Activated naive CD8-positive, alpha-beta T cell (primary cell): ENCODE measurements around the gene PRKRA.

Experiments
- H3K27ac Mint-ChIP-seq: one replicate; pipeline ENCODE4 v1.8.0; 2021; ENCODE audit warnings: mixed read lengths
- H3K27me3 Mint-ChIP-seq: one replicate; pipeline ENCODE4 v1.8.0; 2021; ENCODE audit warnings: mixed read lengths
- H3K36me3 Mint-ChIP-seq: one replicate; pipeline ENCODE4 v1.8.0; 2021; ENCODE audit warnings: mixed read lengths
- H3K4me1 Mint-ChIP-seq: one replicate; pipeline ENCODE4 v1.8.0; 2021; ENCODE audit warnings: low read depth, mixed read lengths
- H3K4me3 Mint-ChIP-seq: one replicate; pipeline ENCODE4 v1.8.0; 2021; ENCODE audit warnings: mild to moderate bottlenecking, mixed read lengths
- H3K9me3 Mint-ChIP-seq: one replicate; pipeline ENCODE4 v1.8.0; 2021; ENCODE audit warnings: low read depth, mixed read lengths

PRKRA gene

DNA sequence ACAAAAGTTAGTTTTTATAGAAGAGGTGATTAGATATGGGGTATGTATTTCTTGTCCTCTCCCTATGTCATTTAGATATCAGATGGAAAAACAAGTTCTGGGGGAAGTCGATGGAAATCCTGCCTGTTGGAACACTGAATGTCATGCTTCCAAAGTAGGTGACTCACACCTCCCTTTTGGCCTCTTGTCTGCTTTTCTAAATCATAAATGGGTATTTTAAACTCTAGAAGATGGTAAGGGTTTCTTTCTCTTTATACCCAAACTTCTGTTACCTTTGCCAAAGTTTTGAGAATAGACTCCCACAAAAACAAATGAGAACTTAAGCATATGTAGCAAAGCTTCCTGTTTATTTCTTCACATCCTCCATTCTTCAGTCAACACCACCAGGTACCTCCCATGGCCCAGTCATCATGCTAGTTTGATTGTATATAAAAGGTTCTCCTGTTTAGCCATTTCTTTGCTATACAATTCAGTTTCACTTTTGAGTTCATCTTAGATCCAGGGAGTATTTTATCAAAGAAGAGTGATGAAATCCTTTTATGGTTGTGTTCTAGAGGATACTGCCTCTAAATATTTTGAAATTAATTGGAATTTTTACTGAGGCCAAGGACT lies 63.9 kb downstream of the PRKRA start:
- H3K4me1 Mint-ChIP-seq, result peaks cover 4% of the 10 kb centered on the region
- no peaks in the 10 kb centered on the region for H3K36me3 Mint-ChIP-seq
- no peak overlapping the region for H3K4me3 Mint-ChIP-seq
- H3K27ac Mint-ChIP-seq, result no peak overlapping the region
- H3K27me3 Mint-ChIP-seq, result peaks cover 5% of the 10 kb centered on the region
- H3K9me3 Mint-ChIP-seq, result no peaks in the 10 kb centered on the region

DNA sequence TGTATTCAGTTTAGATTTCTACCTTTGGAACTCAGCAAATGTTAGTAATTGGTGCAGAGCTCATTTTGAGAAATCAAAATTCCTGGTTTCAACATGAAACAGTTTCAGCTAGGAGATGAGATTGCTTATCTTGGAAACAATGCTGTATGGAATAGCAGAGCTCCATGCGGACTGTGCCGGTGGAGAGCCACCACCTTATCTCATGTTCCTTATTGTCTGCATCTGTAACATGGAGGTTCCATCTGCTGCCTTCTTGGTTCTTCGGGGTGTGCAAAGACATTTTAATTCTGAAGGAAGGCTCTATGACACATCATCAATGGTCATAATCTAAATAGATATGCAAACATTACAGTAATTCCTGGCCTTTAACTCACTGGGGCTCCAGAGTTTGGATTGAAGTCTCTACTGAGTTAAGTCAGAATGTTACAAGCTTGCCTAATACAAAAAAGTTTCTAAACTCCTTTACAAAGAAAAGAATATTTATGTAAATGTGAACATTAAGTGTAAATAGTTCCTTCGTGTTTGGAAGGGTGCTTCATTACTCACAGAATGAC lies 65.3 kb downstream of the PRKRA start:
- no peak overlapping the region for H3K4me3 Mint-ChIP-seq
- H3K36me3 Mint-ChIP-seq, result no peaks in the 10 kb centered on the region
- H3K27ac Mint-ChIP-seq, result no peak overlapping the region
- peaks cover 4% of the 10 kb centered on the region for H3K4me1 Mint-ChIP-seq
- no peaks in the 10 kb centered on the region for H3K9me3 Mint-ChIP-seq
- peaks cover 5% of the 10 kb centered on the region for H3K27me3 Mint-ChIP-seq

- H3K4me1 Mint-ChIP-seq, result peaks cover 4% of the 10 kb centered on the region
- peaks cover 5% of the 10 kb centered on the region for H3K27me3 Mint-ChIP-seq
- no peak overlapping the region for H3K27ac Mint-ChIP-seq
- H3K9me3 Mint-ChIP-seq, result no peaks in the 10 kb centered on the region
- H3K36me3 Mint-ChIP-seq, result no peaks in the 10 kb centered on the region
- no peak overlapping the region for H3K4me3 Mint-ChIP-seq
Measured at GRCh38 chr2:178383718-178384117, 67.3 kb downstream of the PRKRA start.
